Measurements from ENCODE around the gene VPS51.
A peak's percentile ranks its signal among the peaks of the same experiment; 100 is the strongest.

The VPS51 gene

GRCh38 chr11:65112546-65113360 is 16.7 kb downstream of the VPS51 start:
- no peak for TF ChIP-seq ZNF274 (IDR thresholded peaks at IDR 0.05; ENCODE audit: low read depth, low read length)
- TF ChIP-seq SUZ12 (IDR thresholded peaks at IDR 0.05; ENCODE audit: extremely low read depth, insufficient read depth, insufficient read length), result no peak
- TF ChIP-seq YY1 (IDR thresholded peaks at IDR 0.05; ENCODE audit: insufficient read depth, insufficient read length), result no peak
- Histone ChIP-seq H3K9ac (ENCODE audit: insufficient read length, low read depth) (peak overlapping the region; percentile 74), H3K36me3 (ENCODE audit: insufficient read depth, insufficient read length, low read length) (peaks cover 53% of the 10 kb centered on the region), H3K4me1 (ENCODE audit: insufficient read depth, insufficient read length) (peaks cover 22% of the 10 kb centered on the region), H3K9me3 (ENCODE audit: insufficient read depth, low read length) (no peaks in the 10 kb centered on the region), H3K27me3 (ENCODE audit: insufficient read depth, insufficient read length) (no peaks in the 10 kb centered on the region), H3K4me3 (ENCODE audit: insufficient read length, low read depth) (peak overlapping the region; percentile 78)
- no peak for DNase-seq (ENCODE audit: low read depth, low spot score)

- no peak for DNase-seq (ENCODE audit: low read depth, low spot score)
- H3K4me1 ChIP-seq (ENCODE audit: insufficient read depth, insufficient read length), result peaks cover 22% of the 10 kb centered on the region
These were observed 17.3 kb downstream of the VPS51 start for GRCh38 chr11:65113361-65113756.

GRCh38 chr11:65113839-65114238 is 17.8 kb downstream of the VPS51 start:
- TF ChIP-seq SUZ12 (IDR thresholded peaks at IDR 0.05; ENCODE audit: extremely low read depth, insufficient read depth, insufficient read length) (no peak), YY1 (IDR thresholded peaks at IDR 0.05; ENCODE audit: insufficient read depth, insufficient read length) (no peak), ZNF274 (IDR thresholded peaks at IDR 0.05; ENCODE audit: low read depth, low read length) (no peak)
- no peaks in the 10 kb centered on the region for H3K9me3 ChIP-seq (ENCODE audit: insufficient read depth, low read length)
- H3K4me1 ChIP-seq (ENCODE audit: insufficient read depth, insufficient read length), result peaks cover 22% of the 10 kb centered on the region
- no peak for DNase-seq (ENCODE audit: low read depth, low spot score)
- H3K9ac ChIP-seq (ENCODE audit: insufficient read length, low read depth), result no peak overlapping the region
- no peaks in the 10 kb centered on the region for H3K27me3 ChIP-seq (ENCODE audit: insufficient read depth, insufficient read length)
- peaks cover 55% of the 10 kb centered on the region for H3K36me3 ChIP-seq (ENCODE audit: insufficient read depth, insufficient read length, low read length)
- no peak overlapping the region for H3K4me3 ChIP-seq (ENCODE audit: insufficient read length, low read depth)

More at GRCh38 chr11:65113361-65113756, 17.3 kb downstream of the VPS51 start:
- Histone ChIP-seq H3K36me3 (ENCODE audit: insufficient read depth, insufficient read length, low read length) (peaks cover 55% of the 10 kb centered on the region), H3K27me3 (ENCODE audit: insufficient read depth, insufficient read length) (no peaks in the 10 kb centered on the region), H3K9me3 (ENCODE audit: insufficient read depth, low read length) (no peaks in the 10 kb centered on the region), H3K9ac (ENCODE audit: insufficient read length, low read depth) (peak overlapping the region; percentile 74), H3K4me3 (ENCODE audit: insufficient read length, low read depth) (peak overlapping the region; percentile 78)
- TF ChIP-seq SUZ12 (IDR thresholded peaks at IDR 0.05; ENCODE audit: extremely low read depth, insufficient read depth, insufficient read length), result no peak
- TF ChIP-seq ZNF274 (IDR thresholded peaks at IDR 0.05; ENCODE audit: low read depth, low read length), result no peak
- TF ChIP-seq YY1 (IDR thresholded peaks at IDR 0.05; ENCODE audit: insufficient read depth, insufficient read length), result no peak

DNA sequence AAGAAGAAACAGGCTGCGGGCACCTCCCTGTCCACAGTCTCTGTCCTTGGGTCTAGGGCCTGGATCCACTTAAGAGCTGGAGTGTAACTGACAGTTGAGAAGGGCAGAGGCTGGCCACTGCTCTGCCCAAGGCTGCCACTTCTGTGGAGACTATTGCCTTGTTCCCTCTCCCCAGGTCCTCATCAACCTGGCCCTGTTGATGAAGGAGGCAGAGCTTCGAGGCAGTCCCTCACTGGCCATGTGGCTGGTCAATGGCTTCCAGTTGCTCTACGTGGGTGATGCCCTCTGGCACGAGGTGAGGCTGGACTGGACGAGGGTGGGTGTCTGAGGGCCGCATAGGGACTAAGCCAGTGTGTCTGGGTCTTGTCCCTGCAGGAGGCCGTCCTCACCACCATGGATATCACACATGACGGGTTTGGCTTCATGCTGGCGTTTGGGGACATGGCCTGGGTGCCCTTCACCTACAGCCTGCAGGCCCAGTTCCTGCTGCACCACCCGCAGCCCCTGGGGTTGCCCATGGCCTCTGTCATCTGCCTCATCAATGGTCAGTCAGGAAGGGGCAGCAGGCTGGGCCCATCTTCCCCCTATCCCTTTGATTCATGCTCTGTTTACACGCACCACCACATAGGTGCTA is 18.6 kb downstream of the VPS51 start:
- Histone ChIP-seq H3K4me1 (ENCODE audit: insufficient read depth, insufficient read length) (peaks cover 22% of the 10 kb centered on the region), H3K9ac (ENCODE audit: insufficient read length, low read depth) (no peak overlapping the region), H3K36me3 (ENCODE audit: insufficient read depth, insufficient read length, low read length) (peaks cover 52% of the 10 kb centered on the region), H3K4me3 (ENCODE audit: insufficient read length, low read depth) (no peak overlapping the region), H3K27me3 (ENCODE audit: insufficient read depth, insufficient read length) (no peaks in the 10 kb centered on the region), H3K9me3 (ENCODE audit: insufficient read depth, low read length) (no peaks in the 10 kb centered on the region)
- TF ChIP-seq SUZ12 (IDR thresholded peaks at IDR 0.05; ENCODE audit: extremely low read depth, insufficient read depth, insufficient read length) (no peak), YY1 (IDR thresholded peaks at IDR 0.05; ENCODE audit: insufficient read depth, insufficient read length) (no peak), ZNF274 (IDR thresholded peaks at IDR 0.05; ENCODE audit: low read depth, low read length) (no peak)
- DNase-seq (ENCODE audit: low read depth, low spot score), result no peak

- Histone ChIP-seq H3K9ac (ENCODE audit: insufficient read length, low read depth) (peak overlapping the region; percentile 96), H3K9me3 (ENCODE audit: insufficient read depth, low read length) (no peaks in the 10 kb centered on the region), H3K27me3 (ENCODE audit: insufficient read depth, insufficient read length) (no peaks in the 10 kb centered on the region), H3K4me3 (ENCODE audit: insufficient read length, low read depth) (no peak overlapping the region), H3K4me1 (ENCODE audit: insufficient read depth, insufficient read length) (peaks cover 22% of the 10 kb centered on the region), H3K36me3 (ENCODE audit: insufficient read depth, insufficient read length, low read length) (peaks cover 56% of the 10 kb centered on the region)
- TF ChIP-seq ZNF274 (IDR thresholded peaks at IDR 0.05; ENCODE audit: low read depth, low read length) (no peak), SUZ12 (IDR thresholded peaks at IDR 0.05; ENCODE audit: extremely low read depth, insufficient read depth, insufficient read length) (no peak), YY1 (IDR thresholded peaks at IDR 0.05; ENCODE audit: insufficient read depth, insufficient read length) (no peak)
- no peak for DNase-seq (ENCODE audit: low read depth, low spot score)
These were observed 19.5 kb downstream of the VPS51 start for GRCh38 chr11:65115361-65116082.

GRCh38 chr11:65116370-65117205 is 20.6 kb downstream of the VPS51 start:
- no peak for DNase-seq (ENCODE audit: low read depth, low spot score)
- Histone ChIP-seq H3K4me3 (ENCODE audit: insufficient read length, low read depth) (peak overlapping the region; percentile 96), H3K4me1 (ENCODE audit: insufficient read depth, insufficient read length) (peaks cover 17% of the 10 kb centered on the region), H3K9ac (ENCODE audit: insufficient read length, low read depth) (peak overlapping the region; percentile 96), H3K9me3 (ENCODE audit: insufficient read depth, low read length) (no peaks in the 10 kb centered on the region), H3K36me3 (ENCODE audit: insufficient read depth, insufficient read length, low read length) (peaks cover 62% of the 10 kb centered on the region), H3K27me3 (ENCODE audit: insufficient read depth, insufficient read length) (no peaks in the 10 kb centered on the region)
- no peak for TF ChIP-seq YY1 (IDR thresholded peaks at IDR 0.05; ENCODE audit: insufficient read depth, insufficient read length)
- TF ChIP-seq SUZ12 (IDR thresholded peaks at IDR 0.05; ENCODE audit: extremely low read depth, insufficient read depth, insufficient read length), result no peak
- TF ChIP-seq ZNF274 (IDR thresholded peaks at IDR 0.05; ENCODE audit: low read depth, low read length), result no peak

All from NT2/D1 (cell line).